Adrenal gland (tissue), 12 donors: ENCODE data around the gene MS4A6A. TPM values are rescaled to one million over a fixed set of nuclear protein-coding genes. Genes with fewer than 3 reads are reported as not detected.
"Not testable (repeated sequence)": the region's sequence is repeated elsewhere in the genome, so short reads cannot be mapped to it uniquely, and the experiment has no call there.

Experiments
- DNase-seq, 7 donors: peaks; one replicate each; pipeline ENCODE4 v3.0.0-alpha.2; 2019 to 2020
- H3K27ac ChIP-seq, 5 donors: fragments of 200-600 bp; sonication (generic) in 4 of 5; 1 replicate in 3 of 5; 2 replicates in 2 of 5; pipeline versions ENCODE4 v1.5.1 to v1.8.0; 2016 to 2020; ENCODE audit warnings: mild to moderate bottlenecking in 1 of 5
- H3K27me3 ChIP-seq: fragments of 200-600 bp; 2 replicates; pipeline ENCODE4 v1.8.0; 2021
- H3K36me3 ChIP-seq, 2 donors: fragments of 200-600 bp; replicated peaks in 1 of 2; 1 replicate in 1 of 2; 2 replicates in 1 of 2; pipeline versions ENCODE4 v1.5.1 to v1.8.0; 2018 to 2022
- H3K4me1 ChIP-seq, 2 donors: fragments of 200-600 bp; replicated peaks in 1 of 2; 1 replicate in 1 of 2; 2 replicates in 1 of 2; pipeline versions ENCODE4 v1.5.1 to v1.8.0; 2018 to 2021
- H3K4me3 ChIP-seq, 4 donors: fragments of 200-600 bp; sonication (generic) in 3 of 4; one replicate each; pipeline ENCODE4 v1.5.1; 2016 to 2018
- H3K9me3 ChIP-seq, 3 donors: fragments of 200-600 bp; sonication (generic) in 1 of 3; replicated peaks in 1 of 3; 1 replicate in 2 of 3; 2 replicates in 1 of 3; pipeline versions ENCODE4 v1.5.1 to v1.8.0; 2016 to 2021
- POLR2A ChIP-seq, 2 donors: fragments of 450-650 bp; IDR thresholded peaks; one replicate each; pipeline ENCODE4 v1.6.1; 2017; ENCODE audit warnings: antibody characterized with exemption in 2 of 2, mild to moderate bottlenecking in 2 of 2, moderate library complexity in 1 of 2
- WGBS, 4 donors: extraction: QIAGEN DNeasy Blood & Tissue Kit in 2 of 4; methylation state at CpG; one replicate each; pipeline versions ENCODE4 v1.1.5 to v1.1.7; 2013 to 2017; 5-methylcytosine and 5-hydroxymethylcytosine counted together
- intact Hi-C, 2 donors: fragments of 100-400 bp; cut with DNase I; formaldehyde crosslinking; loops; one replicate each; pipeline versions ENCODE4 v1.14.1 to v1.15.0; 2022 to 2023
- polyA plus RNA-seq, 3 donors: library from polyadenylated mRNA; stranded (reverse); fragments of 200-250 nt in 2 of 3; fragments of 350-450 nt in 1 of 3; fragmentation: Illumina TruSeq in 1 of 3; extraction: RNeasy Lipid Tissue Mini Kit (QIAGEN cat#74804) in 1 of 3; gene quantifications; one replicate each; pipeline ENCODE4 v1.2.3, GENCODE V29; 2013 to 2014
- total RNA-seq, 9 donors: library from RNA; depleted of rRNA in 4 of 9; stranded (reverse); fragments of >200 nt in 4 of 9; fragments of 120-200 nt in 1 of 9; fragmentation: NEBNext Ultra II Directional in 1 of 9; extraction: Animal tissue kit (Norgen Biotek cat#: 25700) in 1 of 9; gene quantifications; one replicate each; pipeline versions ENCODE4 v1.1.0 to v1.2.4, GENCODE V29; 2013 to 2023
- TF ChIP-seq, protein P1 (sequence below), 6 experiments: fragments of 450-650 bp in 4 of 6; fragments of 200-600 bp in 2 of 6; sonication (generic) in 1 of 6; IDR thresholded peaks; 1 replicate in 5 of 6; 2 replicates in 1 of 6; pipeline versions ENCODE4 v1.5.1 to v1.8.0; 2016 to 2021; ENCODE audit warnings: antibody characterized with exemption in 6 of 6, mild to moderate bottlenecking in 2 of 6, moderate library complexity in 1 of 6
- donor health status: healthy with polysubstance abuse.
- donor health status: Bipolar disorder and iron deficiency.
- donor health status: DM: yes; HTN: yes; CAD: no.
- donor health status: DM: no; HTN: no; CAD: no.
- donor health status: DM: no; HTN: no; CAD: no.
- donor health status: DM: yes; HTN: yes; CAD: no.

Gene MS4A6A
- total and polyA plus RNA-seq, 12 donors, result 28.6 to 204 (median 121) TPM

DNA sequence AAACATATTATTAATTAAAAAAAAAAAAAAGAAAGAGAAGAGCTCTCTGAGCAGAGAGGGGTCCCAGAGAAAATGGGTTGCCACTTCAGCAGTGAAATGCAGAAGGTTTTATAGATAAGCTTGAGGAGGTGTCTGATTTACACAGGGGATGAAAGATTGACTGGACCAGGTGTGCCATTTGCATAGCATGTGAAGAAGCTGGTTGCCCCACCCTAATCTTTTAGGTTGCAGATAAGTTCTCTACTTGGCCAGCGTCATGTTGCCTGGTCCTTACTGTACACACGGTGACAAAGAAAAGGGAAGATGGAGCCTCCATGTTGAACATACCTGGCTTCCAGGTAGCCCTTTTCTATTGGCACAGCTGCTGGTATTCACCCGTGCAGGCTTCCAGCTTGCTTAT, 53.0 kb downstream of the MS4A6A start:
- Histone ChIP-seq H3K9me3 (no peaks in the 10 kb centered on the region), H3K27ac (no peak overlapping the region), H3K4me3 (no peak overlapping the region), H3K4me1 (no peaks in the 10 kb centered on the region), H3K36me3 (no peaks in the 10 kb centered on the region), H3K27me3 (no peaks in the 10 kb centered on the region)
- intact Hi-C loops, result loop anchor here in 1 of 2 donors (10.0 kb wide), 1 partner anchor 305 kb away; no protein-coding TSS in a partner anchor
- TF ChIP-seq, protein P1, sequence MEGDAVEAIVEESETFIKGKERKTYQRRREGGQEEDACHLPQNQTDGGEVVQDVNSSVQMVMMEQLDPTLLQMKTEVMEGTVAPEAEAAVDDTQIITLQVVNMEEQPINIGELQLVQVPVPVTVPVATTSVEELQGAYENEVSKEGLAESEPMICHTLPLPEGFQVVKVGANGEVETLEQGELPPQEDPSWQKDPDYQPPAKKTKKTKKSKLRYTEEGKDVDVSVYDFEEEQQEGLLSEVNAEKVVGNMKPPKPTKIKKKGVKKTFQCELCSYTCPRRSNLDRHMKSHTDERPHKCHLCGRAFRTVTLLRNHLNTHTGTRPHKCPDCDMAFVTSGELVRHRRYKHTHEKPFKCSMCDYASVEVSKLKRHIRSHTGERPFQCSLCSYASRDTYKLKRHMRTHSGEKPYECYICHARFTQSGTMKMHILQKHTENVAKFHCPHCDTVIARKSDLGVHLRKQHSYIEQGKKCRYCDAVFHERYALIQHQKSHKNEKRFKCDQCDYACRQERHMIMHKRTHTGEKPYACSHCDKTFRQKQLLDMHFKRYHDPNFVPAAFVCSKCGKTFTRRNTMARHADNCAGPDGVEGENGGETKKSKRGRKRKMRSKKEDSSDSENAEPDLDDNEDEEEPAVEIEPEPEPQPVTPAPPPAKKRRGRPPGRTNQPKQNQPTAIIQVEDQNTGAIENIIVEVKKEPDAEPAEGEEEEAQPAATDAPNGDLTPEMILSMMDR (IDR thresholded peaks at IDR 0.05), result no peak
- no peak for TF ChIP-seq POLR2A (IDR thresholded peaks at IDR 0.05)
- no peak for DNase-seq
- 68 to 90% (median 82%) methylated on average over 3 of the region's 3 CpGs for WGBS, 4 donors

DNA sequence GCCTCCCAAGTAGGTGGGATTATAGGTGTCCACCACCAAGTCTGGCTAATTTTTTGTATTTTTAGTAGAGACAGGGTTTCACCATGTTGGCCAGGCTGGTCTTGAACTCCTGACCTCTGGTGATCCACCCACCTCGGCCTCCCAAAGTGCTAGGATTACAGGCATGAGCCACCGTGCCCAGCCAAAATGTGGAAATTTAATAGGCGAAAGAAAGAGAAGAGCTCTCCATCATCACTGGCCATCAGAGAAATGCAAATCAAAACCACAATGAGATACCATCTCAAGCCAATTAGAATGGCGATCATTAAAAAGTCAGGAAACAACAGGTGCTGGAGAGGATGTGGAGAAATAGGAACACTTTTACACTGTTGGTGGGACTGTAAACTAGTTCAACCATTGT, 54.0 kb downstream of the MS4A6A start:
- 91 to 97% (median 94%) methylated on average over 4 of the region's 4 CpGs for WGBS, 4 donors
- H3K4me1 ChIP-seq, H3K36me3 ChIP-seq, H3K4me3 ChIP-seq, DNase-seq, intact Hi-C loops, H3K27me3 ChIP-seq, H3K9me3 ChIP-seq, H3K27ac ChIP-seq: not testable (repeated sequence)

DNA sequence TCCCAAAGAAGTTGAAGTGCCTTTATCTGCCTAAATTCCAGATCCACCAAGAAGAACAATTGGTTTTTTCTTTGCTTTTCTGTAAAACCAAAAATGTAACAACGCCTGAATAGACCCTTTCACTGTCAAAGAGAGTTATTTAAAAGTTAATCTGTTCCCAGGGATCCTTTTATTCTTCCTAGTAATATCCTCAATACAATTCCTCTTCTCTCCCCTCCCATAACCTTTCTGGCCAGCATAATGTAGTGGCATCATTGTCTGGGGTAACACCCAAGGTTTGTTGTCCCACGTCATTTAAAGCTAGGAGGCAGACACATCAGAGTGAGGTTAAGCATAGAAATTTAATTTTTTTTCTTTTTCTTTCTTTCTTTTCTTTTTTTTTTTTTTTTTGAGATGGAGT, 54.5 kb downstream of the MS4A6A start:
- no peaks in the 10 kb centered on the region for H3K36me3 ChIP-seq
- H3K4me1 ChIP-seq, result no peaks in the 10 kb centered on the region
- no peak for DNase-seq
- intact Hi-C loops, result no loop called here
- H3K27me3 ChIP-seq, result no peaks in the 10 kb centered on the region
- H3K9me3 ChIP-seq, result no peaks in the 10 kb centered on the region
- TF ChIP-seq, protein P1 (IDR thresholded peaks at IDR 0.05), result no peak
- no peak for TF ChIP-seq POLR2A (IDR thresholded peaks at IDR 0.05)
- WGBS, 4 donors, result 75 to 84% (median 81%) methylated on average over 2 of the region's 2 CpGs
- no peak overlapping the region for H3K4me3 ChIP-seq
- no peak overlapping the region for H3K27ac ChIP-seq

DNA sequence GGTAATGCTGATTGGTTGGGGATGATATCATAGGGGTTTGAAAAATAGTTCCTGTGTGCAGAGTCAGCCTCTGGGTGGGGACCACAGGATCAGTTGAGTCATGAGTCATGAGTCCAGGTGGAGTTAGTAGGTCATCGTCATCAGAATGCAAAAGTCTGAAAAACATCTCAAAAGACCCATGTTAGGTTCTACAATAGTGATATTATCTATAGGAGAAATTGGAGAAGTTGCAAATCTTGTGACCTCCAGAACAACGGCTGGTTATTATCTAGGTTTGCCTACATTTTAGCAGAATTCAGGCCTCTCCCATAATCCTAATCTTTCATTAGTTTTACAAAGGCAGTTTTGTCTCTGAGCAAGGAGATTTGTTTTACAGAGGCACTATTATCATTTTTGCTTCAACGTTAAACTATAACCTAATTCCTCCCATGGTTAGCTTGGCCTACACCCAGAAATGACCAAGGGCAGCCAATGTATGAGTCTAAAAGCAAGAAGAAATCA, 55.5 kb downstream of the MS4A6A start:
- peak in 1 of 7 donors; percentile 3 for DNase-seq
- Histone ChIP-seq H3K27me3 (no peaks in the 10 kb centered on the region), H3K4me1 (no peaks in the 10 kb centered on the region), H3K27ac (no peak overlapping the region), H3K4me3 (no peak overlapping the region), H3K36me3 (no peaks in the 10 kb centered on the region), H3K9me3 (no peaks in the 10 kb centered on the region)
- WGBS, 4 donors, result 34 to 54% (median 51%) methylated on average over 3 of the region's 3 CpGs
- intact Hi-C loops, result no loop called here
- TF ChIP-seq POLR2A (IDR thresholded peaks at IDR 0.05), result no peak
- TF ChIP-seq, protein P1 (IDR thresholded peaks at IDR 0.05), result no peak

DNA sequence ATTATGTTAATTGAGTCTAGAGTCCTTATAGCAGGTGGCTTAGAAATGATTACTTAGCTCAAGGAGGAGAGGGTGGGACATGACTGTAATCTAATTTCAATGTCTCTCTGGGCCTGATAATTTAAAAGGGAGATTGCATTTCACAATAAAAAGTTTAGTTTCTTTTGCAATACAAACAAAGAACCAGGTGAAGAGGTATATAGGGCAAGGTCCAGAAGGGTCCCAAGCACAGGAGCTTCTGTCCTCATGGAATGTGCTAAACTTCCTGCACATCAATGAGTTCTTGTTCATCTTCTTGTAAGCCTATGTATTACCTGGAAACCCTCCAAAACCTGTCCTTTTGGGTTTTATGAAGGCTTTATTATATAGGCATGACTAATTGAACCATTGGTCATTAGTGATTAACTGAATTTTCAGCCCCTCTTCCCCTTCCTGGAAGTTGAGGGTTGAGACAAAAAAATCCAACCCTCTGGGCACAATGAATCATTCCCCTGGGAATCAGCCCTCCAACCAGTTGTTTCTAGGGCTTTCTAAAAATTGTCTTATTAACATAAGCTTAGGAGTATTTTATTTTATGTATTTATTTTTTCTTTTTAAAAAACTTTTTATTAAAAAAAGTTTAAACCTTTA, 56.8 kb downstream of the MS4A6A start:
- DNase-seq, result no peak
- intact Hi-C loops, result no loop called here
- TF ChIP-seq POLR2A (IDR thresholded peaks at IDR 0.05), result no peak
- TF ChIP-seq, protein P1 (IDR thresholded peaks at IDR 0.05), result no peak
- Histone ChIP-seq H3K27ac (no peak overlapping the region), H3K36me3 (no peaks in the 10 kb centered on the region), H3K9me3 (no peaks in the 10 kb centered on the region), H3K27me3 (no peaks in the 10 kb centered on the region), H3K4me3 (no peak overlapping the region), H3K4me1 (no peaks in the 10 kb centered on the region)
